Thyroid gland (tissue), 4 donors: Measurements from ENCODE around the gene PACS1.

ENCODE experiments used
- CTCF ChIP-seq, 6 experiments: fragments of 200-600 bp in 3 of 6; fragments of 450-650 bp in 3 of 6; sonication (generic) in 3 of 6; IDR thresholded peaks; one replicate each; pipeline ENCODE4 v1.5.1; 2016 to 2019; ENCODE audit warnings: antibody characterized with exemption in 6 of 6, mild to moderate bottlenecking in 2 of 6, inconsistent platforms in 1 of 6, moderate library complexity in 1 of 6
- POLR2A ChIP-seq, 2 donors: fragments of 450-650 bp; IDR thresholded peaks; one replicate each; pipeline ENCODE4 v1.6.1; 2017; ENCODE audit warnings: antibody characterized with exemption in 2 of 2, mild to moderate bottlenecking in 2 of 2, moderate library complexity in 1 of 2

- TF ChIP-seq POLR2A (IDR thresholded peaks at IDR 0.05) (no peak), CTCF (IDR thresholded peaks at IDR 0.05) (no peak)
Measured at GRCh38 chr11:66259225-66259624, 189.2 kb downstream of the PACS1 start.
